ENCODE measurements around the gene EIF4E1B.

EIF4E1B gene

DNA sequence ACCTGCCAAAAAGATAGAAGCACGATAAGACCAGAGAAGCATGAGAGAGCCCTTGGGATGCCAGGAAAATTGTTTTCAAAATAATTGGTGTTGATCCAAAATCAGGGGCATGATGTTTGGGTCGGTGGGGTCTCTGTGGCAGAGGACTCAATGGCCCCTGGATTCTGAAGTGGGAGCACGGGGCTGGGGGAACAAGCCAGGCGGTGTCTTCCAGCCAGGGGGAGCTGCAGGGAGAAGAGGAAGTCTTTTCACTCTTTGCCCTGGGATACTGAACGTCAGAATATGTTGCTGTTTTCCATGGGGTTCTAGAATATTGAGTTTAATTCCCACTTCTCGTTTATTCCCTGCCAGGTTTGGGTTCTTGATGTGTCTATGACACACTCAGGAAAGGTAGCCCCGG is 37.2 kb downstream of the EIF4E1B start:
- no peak for DNase-seq

DNA sequence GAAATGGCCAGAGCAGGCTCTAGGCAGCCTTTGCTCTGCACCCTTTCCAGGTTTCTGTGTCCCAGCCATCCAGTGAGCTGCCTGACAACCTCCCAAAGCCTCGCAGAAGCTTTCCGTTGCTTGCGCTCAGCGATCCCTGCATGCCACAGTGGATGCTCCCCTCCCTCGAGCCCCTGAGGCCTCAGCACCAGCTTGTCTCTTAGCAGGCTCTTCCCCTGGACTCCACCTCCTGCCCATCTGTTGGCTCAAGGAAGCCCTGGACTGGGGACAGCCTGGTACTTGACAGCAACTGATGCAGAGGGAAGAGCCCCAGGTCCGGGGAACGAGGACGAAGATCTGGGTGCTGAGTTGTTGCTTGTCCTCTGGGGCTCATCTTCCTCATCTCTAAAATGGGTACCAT is 40.0 kb downstream of the EIF4E1B start:
- DNase-seq: no peak

DNA sequence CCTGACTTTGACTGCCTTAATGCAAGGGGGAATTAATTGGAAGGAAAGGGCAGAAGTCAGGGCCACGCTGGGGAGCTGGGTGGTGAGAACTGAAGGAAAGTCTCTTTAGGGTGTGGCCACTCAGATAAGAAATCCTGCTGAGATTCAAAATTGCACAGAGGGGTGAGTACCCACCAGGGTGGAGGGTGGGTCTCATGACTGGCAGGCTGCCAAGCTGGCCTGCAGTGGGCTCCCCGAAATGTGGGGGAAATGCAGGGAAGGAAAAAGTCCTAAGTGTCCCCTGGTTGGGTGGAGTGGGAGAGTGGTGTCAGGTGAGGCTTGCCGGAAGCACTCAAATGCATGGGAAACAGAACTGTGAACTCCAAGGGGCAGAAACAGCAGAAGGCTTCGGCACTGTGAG is 40.9 kb downstream of the EIF4E1B start:
- no peak for DNase-seq

- no peak for DNase-seq
Measured at GRCh38 chr5:176671890-176672747, 41.6 kb downstream of the EIF4E1B start.

DNA sequence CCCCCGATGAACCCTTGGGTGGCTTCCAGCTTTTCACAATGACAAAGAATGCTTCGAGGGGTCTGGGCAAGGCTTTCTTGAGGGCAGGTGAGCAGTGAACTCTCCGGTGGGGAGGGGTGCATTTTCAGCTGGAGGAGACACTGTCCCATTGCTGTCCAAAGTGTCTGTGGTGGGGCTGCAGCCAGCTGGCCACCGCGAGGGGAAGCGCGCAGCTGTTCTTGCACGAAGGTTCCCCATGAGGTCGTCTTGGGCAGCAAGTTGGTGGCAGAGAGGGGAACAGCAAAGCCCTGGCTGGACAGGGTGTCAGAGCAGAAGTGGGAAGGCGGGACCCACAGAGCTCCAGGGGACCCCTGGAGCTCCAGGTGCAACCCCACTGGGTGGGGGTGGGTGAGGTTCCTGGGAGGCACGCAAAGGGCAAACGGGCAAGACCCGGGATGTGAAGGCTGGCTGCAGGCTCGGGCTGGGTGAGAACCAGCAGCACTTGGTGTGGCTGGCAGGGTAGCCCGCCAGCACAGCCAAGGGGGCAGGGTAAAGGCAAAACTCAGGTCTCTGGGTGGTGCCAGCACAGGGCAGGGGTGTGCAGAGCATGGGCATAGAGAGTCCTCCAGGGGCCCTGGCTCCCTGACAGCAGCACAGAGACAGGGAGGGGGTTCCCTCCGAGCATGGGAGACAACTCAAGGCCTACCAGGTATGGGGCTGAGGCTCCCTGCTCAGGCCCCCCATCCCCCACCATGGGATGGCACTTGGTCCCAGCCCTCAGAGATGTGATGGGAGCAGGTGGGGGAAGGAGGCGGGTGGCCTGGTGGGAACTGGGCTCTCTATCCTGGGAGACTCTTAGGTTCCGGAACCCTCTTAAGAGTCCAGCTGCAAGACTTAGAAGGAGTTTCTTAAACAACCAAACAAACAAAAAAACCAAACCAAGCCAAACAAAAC is 43.4 kb downstream of the EIF4E1B start:
- no peak for DNase-seq

DNA sequence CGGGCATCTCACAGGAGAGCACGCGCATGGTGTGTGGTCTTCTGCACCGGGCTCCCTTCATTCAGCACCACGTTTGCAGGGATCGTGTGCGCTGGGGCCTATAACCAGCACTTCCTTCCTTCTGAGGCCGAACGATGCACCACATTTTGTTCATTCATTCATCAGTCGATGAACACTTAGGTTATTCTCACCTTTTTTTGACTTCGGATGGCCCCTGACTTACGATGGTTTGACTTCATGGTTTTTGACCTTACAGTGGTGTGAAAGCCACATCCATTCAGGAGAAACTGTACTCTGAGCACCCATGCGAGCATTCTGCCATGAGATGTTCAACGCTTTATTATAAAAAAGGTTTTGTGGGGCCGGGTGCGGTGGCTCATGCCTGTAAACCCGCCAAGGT is 44.3 kb downstream of the EIF4E1B start:
- DNase-seq: no peak

DNA sequence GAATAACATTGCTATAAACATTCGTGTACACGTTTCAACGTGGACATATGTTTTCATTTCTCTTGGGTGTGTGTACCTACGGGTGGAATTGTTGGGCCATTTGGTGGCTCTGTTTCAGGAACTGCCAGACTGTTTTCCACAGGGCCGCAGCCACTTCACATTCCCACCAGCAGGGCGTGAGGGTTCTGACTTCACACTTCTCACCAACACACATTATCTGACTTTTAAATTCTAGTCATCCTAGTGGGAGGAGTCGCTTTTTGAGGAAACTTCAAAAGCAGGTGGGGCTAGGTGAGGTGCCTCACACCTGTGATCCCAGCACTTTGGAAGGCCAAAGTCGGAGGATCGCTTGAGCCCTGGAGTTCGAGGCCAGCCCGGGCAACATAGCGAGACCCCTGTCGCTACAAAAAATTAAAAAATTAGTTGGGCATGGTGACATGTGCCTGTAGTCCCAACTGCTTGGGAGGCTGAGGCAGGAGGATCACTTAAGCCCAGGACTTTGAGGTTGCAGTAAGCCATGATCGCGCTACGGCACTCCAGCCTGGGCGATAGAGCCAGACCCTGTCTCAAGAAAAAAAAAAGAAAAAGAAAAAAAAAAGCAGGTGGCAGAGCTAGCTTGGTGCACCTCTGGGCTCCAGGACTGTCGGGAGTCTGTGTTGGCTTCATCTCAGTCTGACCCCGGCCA is 45.3 kb downstream of the EIF4E1B start:
- DNase-seq: no peak

GRCh38 chr5:176676361-176676824 is 45.9 kb downstream of the EIF4E1B start:
- DNase-seq: no peak

- DNase-seq: no peak
Measured at GRCh38 chr5:176677209-176677939, 46.9 kb downstream of the EIF4E1B start.

DNA sequence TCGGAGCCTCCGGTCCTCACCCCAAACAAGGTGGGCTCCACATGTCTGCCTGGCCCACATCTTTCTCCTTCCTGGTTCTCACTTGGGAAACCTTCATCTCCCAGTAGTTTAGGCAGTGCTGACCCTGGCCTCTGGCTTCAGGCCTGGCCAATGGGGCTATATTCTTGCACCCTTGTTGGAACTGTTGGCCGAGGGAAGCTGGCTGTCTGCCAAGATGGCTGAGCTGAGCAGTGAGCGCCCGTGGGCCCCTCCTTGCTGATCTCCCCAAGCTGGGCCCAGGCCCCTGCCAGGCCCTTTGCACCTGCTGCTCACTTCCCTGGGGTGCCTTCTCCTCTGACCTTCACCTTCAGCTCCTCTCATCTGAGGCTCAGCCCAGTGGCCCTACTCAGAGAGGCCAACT is 48.1 kb downstream of the EIF4E1B start:
- DNase-seq: no peak

DNA sequence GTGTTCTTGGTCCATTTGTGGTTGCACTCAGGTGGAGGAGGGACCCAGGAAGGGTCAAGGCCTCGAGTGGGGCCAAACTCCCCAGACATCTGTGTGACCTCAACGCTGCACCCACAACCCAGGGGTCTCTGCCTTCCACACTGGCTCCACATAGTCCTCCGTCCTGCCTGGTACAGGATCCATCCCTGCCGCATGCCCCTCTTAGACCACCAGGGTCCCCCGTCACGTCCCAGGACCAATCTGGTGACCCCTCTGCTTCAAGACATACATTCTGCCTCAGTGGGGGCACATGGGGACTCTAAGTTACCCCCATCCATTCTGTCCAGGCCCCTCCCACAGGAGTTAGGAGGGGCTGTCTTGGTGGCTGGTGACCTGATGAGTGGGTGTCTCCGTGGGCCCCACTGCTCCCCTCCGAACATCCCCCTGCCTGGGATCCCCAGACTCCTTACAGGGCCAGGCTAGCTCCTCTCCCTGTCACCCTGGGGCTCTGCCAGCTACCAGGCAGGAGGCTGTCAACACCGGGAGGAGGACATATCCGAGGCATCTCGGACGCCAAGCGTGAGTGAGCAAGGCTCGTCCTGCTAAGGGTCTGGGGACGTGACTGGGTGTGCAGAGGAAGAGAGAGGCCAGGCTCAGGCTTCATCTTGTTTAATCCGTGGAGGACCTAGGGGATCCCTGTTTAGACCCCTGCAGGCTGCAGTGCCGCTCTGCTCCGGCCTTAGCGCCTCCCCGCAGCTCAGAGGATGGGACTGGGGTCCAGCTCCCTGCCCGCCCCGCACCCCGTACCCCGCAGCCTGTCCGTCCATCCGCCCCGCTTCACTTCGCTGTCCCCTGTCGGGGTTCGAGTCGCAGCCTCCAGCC is 49.1 kb downstream of the EIF4E1B start:
- no peak for DNase-seq

DNA sequence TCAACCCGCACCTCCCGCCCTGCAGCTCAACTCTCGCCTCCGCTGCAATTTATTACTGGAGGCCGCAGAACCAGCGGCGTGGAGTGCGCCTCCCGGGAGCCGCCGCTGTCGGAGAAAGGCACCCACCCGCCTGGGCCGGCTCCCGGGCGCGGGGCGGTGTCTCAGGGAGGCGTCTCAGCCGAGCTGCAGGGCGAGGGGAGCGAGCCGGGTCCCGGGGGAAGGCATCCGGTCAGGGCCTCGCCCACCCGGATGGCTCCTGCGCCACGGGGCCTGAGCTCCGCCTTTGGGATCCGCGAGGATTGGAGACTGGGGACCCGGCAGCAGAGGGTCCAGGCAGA is 49.7 kb downstream of the EIF4E1B start:
- no peak for DNase-seq

DNA sequence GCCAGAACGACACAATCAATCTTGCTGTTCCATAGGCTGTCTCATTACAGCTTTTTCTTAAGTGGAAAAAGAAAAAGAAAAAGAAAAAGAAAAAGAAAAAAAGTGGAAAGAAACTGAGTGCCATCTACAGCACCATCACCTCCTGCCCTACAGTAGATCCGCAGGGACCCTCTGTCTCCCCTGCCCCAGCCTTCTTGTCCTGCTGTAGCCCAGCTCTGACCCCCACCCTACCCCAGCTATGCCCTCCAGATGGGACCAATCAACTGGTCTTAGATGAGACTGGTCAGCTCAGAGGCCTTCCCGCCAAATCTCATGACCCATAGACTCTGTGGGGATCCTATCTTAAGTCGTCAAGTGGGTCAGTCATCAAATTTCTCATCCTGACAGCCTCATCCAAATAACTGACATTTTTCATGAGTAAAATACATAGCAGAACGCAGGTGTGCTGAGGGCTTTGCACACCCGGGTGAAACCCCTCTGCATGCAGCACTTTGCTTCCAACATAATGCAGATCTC is 51.6 kb downstream of the EIF4E1B start:
- no peak for DNase-seq

DNA sequence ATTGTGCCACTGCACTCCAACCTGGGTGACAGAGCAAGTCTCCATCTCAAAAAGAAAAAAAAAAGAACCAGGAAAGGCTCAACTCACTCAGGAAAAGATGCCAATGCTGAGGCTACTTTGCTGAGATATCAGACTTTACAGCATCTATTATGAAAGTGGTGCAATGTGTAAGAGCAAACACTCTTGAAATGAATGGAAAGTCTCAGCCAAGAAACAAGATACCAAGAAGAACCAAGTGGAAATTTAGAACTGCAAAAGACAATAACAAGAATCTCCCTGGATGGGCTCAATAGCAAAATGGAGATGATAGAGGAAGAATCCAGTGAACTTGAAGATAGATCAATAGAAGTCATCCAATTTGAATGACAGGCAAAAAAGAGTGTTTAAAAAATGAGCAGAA is 54.5 kb downstream of the EIF4E1B start:
- DNase-seq: no peak

- DNase-seq: no peak
Measured at GRCh38 chr5:176687247-176687646, 56.8 kb downstream of the EIF4E1B start.

DNA sequence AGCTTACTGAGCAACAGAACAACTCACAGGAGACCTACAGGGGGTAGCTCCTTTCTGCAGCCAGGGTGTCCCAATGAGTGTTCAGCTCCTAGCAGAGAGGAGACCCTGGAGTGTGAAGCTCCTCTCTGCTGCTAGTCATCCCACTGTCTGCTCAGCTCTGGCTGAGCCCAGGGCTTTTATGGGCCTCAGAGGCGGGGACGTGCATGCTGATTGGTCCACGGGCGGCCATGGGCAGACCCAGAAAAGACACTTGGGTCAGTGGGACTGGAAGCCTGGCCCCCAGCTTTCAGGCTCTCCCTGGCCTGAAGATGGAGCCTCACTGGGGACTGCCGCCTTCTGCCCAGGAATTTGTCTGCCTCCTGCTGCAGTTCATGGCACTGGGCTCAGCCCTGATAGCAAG is 57.4 kb downstream of the EIF4E1B start:
- DNase-seq: no peak

DNA sequence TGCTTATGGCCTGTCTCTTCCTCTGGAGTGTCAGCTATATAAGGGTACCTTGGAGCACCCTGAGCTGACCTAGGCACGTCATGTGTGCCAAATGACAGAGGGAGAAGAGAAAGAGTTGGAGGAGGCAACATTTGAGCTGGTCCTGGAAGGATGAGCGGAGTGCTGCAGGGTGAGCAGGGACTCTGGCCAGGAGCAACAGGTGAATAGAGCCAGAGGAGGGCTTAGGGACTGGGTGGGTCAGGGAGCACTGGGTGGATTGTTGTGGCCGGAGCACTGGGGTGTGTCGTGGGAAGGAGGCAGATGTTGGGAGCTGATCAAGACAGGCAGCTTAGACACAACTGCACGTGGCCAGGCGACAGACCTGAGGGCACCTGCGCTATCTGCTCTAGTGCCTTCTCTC is 60.4 kb downstream of the EIF4E1B start:
- no peak for DNase-seq

GRCh38 chr5:176691524-176691923 is 61.0 kb downstream of the EIF4E1B start:
- DNase-seq: no peak

GRCh38 chr5:176692326-176692725 is 61.9 kb downstream of the EIF4E1B start:
- DNase-seq: peak; percentile 39

DNA sequence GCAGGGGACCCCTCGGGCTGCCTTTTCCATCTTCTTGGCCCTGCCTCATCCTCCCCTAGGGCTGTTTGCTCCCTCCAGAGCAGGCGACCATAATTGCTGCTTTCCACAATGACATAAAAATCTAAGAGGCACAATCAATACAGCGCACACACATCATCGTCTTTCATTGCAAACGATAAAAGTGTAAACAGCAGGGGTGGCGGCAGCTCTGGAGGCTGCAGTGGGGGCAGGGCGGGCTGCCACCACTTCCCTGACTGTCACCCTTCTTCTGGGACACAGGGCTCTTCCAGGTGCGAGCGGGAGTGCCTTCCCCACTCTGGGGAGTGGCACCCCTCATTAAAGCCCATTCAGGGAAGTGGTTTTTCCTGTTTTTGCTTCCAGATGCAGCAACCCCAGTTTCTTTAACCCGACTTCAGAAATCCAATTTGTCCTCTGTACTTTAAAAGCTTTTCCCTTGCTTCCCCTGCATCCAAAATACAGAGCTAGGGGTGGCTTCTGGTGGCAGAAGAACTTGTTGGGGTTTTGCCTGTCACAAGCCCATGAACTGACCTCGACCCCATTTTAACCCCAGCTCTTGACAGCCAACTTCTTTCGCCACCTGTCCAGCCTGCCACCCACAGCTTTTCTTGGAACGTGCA is 62.5 kb downstream of the EIF4E1B start:
- DNase-seq: peak; percentile 79

GRCh38 chr5:176693477-176693851 is 63.0 kb downstream of the EIF4E1B start:
- DNase-seq: no peak
